Erythroblast (primary cell): ENCODE measurements around the gene DNAI7.

Experiments used
- GATA1 ChIP-seq: IDR thresholded peaks from 2 replicates; pipeline ENCODE4 v1.6.1; 2011; ENCODE audit warnings: low read depth, mild to moderate bottlenecking, control low read depth, low read length, moderate library complexity
- POLR2A ChIP-seq: IDR thresholded peaks from 2 replicates; pipeline ENCODE4 v1.6.1; 2011; ENCODE audit warnings: mild to moderate bottlenecking, low read length

DNA sequence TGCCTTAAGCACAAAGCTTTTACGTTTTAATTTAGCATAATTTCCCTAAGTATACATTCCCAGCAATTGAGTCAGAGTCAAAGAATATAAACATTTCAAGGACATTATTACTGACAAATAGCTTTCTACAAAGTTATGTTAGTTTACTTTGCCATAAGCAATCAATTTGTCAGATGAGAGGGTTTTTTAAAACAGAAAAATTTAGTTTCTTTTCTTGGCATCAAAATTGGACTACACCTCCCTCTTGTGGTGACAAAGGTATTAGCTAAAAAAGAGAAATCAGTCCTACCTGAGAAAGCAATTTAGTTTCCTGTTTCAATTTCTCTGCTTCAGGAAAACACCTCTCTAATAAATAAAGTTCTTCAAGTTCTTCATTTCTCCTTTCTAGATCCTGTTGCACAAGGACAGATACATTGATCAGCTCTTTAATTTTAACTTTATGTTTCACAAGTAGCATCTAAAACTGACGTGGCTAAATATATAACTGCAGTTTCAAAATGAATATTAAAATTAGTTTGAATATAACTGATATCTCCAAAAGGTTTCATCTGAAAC lies 39.9 kb downstream of the DNAI7 start:
- no peak for TF ChIP-seq POLR2A
- TF ChIP-seq GATA1 = no peak
